ENCODE data around the gene PFN3.

Gene PFN3

GRCh38 chr5:177437623-177438022, 37.2 kb upstream of the PFN3 start:
- DNase-seq (ENCODE audit: low read depth): no peak

GRCh38 chr5:177435847-177436536, 35.5 kb upstream of the PFN3 start:
- DNase-seq (ENCODE audit: low read depth): no peak

GRCh38 chr5:177434942-177435738, 34.7 kb upstream of the PFN3 start:
- DNase-seq (ENCODE audit: low read depth): no peak

DNA sequence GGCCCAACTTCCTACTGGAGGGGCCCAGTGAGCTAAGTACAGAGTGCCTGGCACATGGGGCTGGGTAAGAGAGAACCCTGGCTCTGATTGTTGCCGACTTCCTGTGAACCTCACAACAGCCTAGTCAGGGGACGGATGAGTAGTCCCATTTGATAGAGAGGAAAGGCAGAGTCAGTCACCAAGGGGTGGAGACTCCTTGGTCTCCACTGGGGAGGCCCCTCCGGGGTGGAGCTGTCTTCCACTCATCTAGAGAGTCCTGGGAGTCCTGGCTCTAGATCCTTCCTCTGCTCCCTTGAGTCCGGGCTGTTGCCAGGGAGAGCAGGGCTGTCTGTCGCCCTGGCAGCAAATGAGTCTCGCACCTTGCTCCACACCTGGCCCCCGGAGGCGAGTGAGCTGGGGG, 34.0 kb upstream of the PFN3 start:
- DNase-seq (ENCODE audit: low read depth): no peak

DNA sequence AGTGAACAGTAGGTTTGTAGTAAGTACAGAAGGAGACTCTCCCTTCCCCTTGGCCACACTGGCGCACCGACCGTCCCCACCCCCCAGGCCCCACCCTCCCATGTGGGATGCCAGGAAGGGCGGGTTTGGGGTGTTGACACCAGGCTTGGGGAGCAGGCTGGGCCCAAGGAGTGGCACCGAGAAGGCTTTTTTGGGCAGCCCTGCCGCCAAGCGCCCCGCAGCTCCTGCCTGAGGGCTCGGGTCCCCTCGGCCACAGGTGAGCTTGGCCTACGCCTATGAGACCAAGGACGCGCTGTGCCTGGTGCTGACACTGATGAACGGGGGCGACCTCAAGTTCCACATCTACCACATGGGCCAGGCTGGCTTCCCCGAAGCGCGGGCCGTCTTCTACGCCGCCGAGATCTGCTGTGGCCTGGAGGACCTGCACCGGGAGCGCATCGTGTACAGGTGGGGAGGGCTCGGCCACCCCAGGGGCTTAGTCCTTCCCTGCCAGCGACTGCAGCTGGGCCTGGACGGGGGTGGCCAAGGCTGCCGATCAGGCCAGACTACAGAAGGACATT, 33.3 kb upstream of the PFN3 start:
- no peak for DNase-seq (ENCODE audit: low read depth)

DNA sequence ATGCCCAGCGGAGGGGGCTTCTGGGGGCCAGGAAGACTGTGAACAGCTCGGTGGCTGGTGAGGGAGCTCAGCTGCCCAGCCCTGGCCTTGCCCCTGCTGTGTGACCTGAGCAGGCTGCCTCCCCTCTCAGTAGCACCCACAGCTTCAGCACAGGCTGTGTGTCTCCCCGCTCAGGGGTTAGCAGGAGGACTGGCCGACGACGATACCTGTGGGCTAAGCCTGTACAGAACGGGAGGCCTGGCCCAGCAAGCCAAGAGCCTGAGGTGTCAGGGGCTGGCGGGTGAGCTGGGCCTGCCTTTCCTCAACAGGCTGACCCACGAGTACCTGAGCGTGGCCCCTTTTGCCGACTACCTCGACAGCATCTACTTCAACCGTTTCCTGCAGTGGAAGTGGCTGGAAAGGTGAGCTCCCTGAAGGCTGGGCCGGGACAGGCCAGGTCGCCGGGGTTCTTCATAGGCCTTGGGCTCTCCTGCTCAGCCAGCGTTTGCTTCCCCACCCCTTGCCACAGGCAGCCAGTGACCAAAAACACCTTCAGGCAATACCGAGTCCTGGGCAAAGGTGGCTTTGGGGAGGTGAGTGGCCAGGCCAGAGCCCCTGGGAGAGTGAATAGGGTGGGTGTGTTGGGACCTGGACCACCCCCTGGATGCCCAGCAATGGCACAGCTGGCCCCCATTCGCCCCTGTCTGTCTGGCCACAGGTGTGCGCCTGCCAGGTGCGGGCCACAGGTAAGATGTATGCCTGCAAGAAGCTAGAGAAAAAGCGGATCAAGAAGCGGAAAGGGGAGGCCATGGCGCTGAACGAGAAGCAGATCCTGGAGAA, 32.6 kb upstream of the PFN3 start:
- no peak for DNase-seq (ENCODE audit: low read depth)

- DNase-seq (ENCODE audit: low read depth): no peak
Measured at GRCh38 chr5:177432143-177432838, 31.8 kb upstream of the PFN3 start.

GRCh38 chr5:177431317-177432142, 31.1 kb upstream of the PFN3 start:
- DNase-seq (ENCODE audit: low read depth): no peak

DNA sequence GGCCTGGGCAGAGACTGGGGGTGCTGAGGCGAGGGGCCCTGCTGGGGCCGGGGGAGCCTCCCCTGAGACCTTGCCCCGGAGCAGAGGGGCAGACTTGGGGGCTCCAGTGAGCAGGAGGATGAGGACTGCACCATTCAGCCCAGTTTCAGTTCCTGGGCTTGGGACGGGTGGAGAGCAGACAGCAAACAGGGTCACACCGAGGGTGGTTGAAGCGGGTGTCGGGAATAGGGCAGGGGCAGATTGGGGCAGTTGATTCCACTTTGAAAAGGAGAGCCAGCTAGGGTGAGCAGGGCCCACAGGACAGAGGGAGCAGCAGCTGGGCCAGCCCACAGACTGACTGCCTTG, 30.5 kb upstream of the PFN3 start:
- DNase-seq (ENCODE audit: low read depth): no peak

- no peak for DNase-seq (ENCODE audit: low read depth)
Measured at GRCh38 chr5:177430140-177430951, 29.9 kb upstream of the PFN3 start.

- no peak for DNase-seq (ENCODE audit: low read depth)
Measured at GRCh38 chr5:177429248-177430040, 29.0 kb upstream of the PFN3 start.

- DNase-seq (ENCODE audit: low read depth): no peak
Measured at GRCh38 chr5:177428574-177429217, 28.2 kb upstream of the PFN3 start.

GRCh38 chr5:177427919-177428573, 27.6 kb upstream of the PFN3 start:
- DNase-seq (ENCODE audit: low read depth): no peak

- DNase-seq (ENCODE audit: low read depth): peak; percentile 29
Measured at GRCh38 chr5:177427211-177427822, 26.9 kb upstream of the PFN3 start.

DNA sequence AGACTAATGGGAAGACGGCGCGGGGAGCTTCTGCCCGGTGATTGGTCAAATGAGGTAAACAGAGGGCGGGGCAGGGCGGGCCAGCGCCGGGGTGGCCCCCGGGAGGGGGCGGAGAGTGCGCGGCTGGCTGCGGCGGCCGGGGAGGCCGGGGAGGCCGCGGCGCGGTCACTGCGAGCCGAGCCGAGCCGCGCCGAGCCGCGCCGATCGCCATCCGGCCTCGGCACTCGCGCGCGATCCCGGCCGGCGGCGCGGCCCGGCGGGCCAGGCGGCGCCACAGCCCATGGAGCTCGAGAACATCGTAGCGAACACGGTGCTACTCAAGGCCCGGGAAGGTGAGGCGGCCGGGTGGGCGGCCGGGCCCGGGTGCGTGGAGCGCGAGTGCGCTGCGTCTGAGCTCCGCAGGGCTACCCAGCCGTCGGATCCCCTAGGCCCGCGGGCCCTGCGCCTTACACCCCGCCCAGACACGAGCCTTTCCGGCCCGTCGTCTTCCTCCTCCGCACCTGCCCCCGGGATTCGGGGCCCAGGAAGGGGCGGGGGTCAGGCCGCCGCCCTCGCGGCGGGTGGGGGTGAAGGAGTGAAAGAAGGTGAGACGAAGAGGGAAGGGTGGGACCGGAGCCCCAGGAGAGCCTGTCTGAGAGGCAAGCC, 26.2 kb upstream of the PFN3 start, which contains the start of gene GRK6:
Gene GRK6 (plus strand): TSS at position 111 of the 645 bp plus-strand sequence. CDS start 170 bp downstream, at position 281.
- DNase-seq (ENCODE audit: low read depth): no peak

DNA sequence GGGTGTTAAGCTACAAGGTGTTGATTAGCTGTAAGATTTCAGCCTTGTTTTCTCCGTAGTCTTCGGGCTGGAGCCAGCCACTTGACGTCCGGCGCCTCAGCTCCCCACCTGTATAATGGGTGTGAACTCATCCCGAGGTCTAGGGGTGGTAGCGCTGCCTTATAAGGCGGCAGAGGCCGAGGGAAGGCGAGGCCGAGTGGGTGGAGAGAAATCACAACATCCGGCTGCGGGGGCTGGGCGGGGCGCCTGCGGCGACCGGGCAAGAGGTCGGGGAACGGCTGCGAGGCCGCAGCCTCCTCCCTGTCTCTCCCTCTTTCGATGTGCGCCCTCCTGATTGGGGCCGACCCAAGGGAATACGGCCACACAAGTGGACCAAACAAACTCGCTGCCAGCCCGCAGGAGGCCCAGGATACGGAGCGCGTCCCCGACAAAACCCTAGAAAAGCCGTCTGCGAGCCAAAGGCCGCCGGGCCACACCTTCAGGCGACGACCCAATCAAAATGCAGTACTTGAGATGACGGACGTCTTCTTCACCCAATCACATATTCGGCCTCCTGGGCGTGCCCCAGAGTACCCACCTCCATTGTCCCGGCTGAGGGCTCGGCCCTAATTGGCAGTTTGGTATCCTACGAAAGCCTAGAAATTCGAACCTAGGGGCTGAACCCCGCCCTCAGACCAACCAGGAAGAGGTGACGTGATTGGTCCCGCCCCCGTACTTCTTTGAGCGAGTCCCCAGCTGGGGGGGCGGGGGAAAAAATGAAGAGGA, 25.5 kb upstream of the PFN3 start:
- peak; percentile 100 for DNase-seq (ENCODE audit: low read depth)
